ENCODE measurements around the gene MLF1. TPM values are rescaled to one million over a fixed set of nuclear protein-coding genes. Genes with fewer than 3 reads are reported as not detected.

MLF1 gene
- total RNA-seq, 1 experiment from 2014 or later = 43.7 TPM

DNA sequence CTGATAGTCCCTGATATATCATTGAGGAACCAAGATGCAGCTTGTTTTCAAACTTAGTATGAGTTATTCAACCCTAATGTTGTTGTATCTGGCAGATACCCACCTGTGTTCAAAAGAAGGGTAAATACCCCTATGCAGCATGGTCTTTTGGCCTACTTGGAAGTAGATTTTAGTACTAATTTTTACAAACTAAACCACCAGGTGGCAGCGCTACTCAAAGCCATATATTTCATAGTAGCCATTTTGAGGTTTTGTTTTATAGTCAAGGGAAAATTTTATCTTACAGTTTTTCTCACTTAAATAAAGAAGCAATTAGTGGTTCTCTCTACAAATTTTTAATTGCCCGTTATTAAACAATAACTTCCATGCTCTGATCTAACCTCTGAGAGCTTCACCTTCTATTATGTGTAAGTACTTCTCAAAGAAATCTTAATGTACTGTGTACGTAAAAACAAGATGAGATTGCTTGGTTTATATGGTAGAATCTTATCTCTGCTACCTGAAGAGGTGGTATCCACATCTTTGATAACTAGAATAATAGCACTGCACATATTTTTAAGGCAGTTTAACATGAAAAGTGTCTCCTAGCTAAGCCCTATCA is 31.5 kb upstream of the MLF1 start:
- Histone ChIP-seq H3K9me2 (ENCODE audit: insufficient read depth) (no peaks in the 10 kb centered on the region), H3K27me3 (ENCODE audit: insufficient read depth, low read length) (no peaks in the 10 kb centered on the region), H3K9me3 (ENCODE audit: control insufficient read depth in 1 of 2, insufficient read depth in 1 of 2, low read depth in 1 of 2, low read length in 2 of 2) (no peaks in the 10 kb centered on the region), H4K20me1 (ENCODE audit: insufficient read depth) (no peaks in the 10 kb centered on the region), H3K9ac (ENCODE audit: low read length) (no peak overlapping the region), H3K27ac (ENCODE audit: low read depth, low read length) (no peak overlapping the region), H3K36me3 (ENCODE audit: control insufficient read depth in 1 of 2, insufficient read depth in 2 of 2, low read length in 2 of 2) (no peaks in the 10 kb centered on the region), H3K79me2 (ENCODE audit: insufficient read depth, low read length) (no peaks in the 10 kb centered on the region), H3K4me3 (replicated peaks in 1 of 2; ENCODE audit: low read depth in 1 of 2, low read length in 2 of 2) (no peak overlapping the region), H2AFZ (ENCODE audit: low read depth, low read length, poor library complexity, severe bottlenecking) (peak overlapping the region; percentile 72), H3K4me2 (ENCODE audit: low read length) (no peak overlapping the region), H3K4me1 (ENCODE audit: control insufficient read depth in 1 of 2, insufficient read depth in 2 of 2, low read length in 2 of 2) (no peaks in the 10 kb centered on the region)
- ChIA-PET POLR2A (no interaction called here), CTCF (interaction anchor here (1.2 to 2.5 kb wide), 3 partner anchors 120 to 252 kb away, joined by 3 to 10 read pairs (median 5); no protein-coding TSS in a partner anchor), RAD21 (ENCODE audit: low non-redundant PET in 1 of 2, low total read pairs in 2 of 2, uncharacterized antibody in 2 of 2, unreplicated experiment in 2 of 2) (no interaction called here)
- BruUV-seq (replicated peaks) = no TSS peak
- DNase-seq (ENCODE audit: low read depth, low spot score) (peak; percentile 42), ATAC-seq (peak; percentile 70)
- intact Hi-C loops (cut with micrococcal nuclease) = loop anchor here (1.0 to 10.0 kb wide), 3 partner anchors 252 to 785 kb away; no protein-coding TSS in a partner anchor
- TF ChIP-seq, protein P1, sequence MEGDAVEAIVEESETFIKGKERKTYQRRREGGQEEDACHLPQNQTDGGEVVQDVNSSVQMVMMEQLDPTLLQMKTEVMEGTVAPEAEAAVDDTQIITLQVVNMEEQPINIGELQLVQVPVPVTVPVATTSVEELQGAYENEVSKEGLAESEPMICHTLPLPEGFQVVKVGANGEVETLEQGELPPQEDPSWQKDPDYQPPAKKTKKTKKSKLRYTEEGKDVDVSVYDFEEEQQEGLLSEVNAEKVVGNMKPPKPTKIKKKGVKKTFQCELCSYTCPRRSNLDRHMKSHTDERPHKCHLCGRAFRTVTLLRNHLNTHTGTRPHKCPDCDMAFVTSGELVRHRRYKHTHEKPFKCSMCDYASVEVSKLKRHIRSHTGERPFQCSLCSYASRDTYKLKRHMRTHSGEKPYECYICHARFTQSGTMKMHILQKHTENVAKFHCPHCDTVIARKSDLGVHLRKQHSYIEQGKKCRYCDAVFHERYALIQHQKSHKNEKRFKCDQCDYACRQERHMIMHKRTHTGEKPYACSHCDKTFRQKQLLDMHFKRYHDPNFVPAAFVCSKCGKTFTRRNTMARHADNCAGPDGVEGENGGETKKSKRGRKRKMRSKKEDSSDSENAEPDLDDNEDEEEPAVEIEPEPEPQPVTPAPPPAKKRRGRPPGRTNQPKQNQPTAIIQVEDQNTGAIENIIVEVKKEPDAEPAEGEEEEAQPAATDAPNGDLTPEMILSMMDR (IDR thresholded peaks at IDR 0.05 in 2 of 3, conservative IDR thresholded peaks at IDR 0.05 in 1 of 3; ENCODE audit: borderline replicate concordance in 1 of 3, insufficient read depth in 1 of 3, low read depth in 2 of 3, low read length in 2 of 3) = peak; percentile 49 to 75 (median 49); a peak in 5 of 6 replicates
- TF ChIP-seq RAD21 (IDR thresholded peaks at IDR 0.05; ENCODE audit: low read depth) (peak; percentile 56), SIN3A (IDR thresholded peaks at IDR 0.05; ENCODE audit: low read depth) (no peak), MAX (IDR thresholded peaks at IDR 0.05) (no peak)

GRCh38 chr3:158540066-158540465 is 30.9 kb upstream of the MLF1 start:
- BruUV-seq (replicated peaks) = no TSS peak

More at GRCh38 chr3:158540066-158540465, 30.9 kb upstream of the MLF1 start:
- Histone ChIP-seq H3K79me2 (ENCODE audit: insufficient read depth, low read length) (no peaks in the 10 kb centered on the region), H3K9me3 (ENCODE audit: control insufficient read depth in 1 of 2, insufficient read depth in 1 of 2, low read depth in 1 of 2, low read length in 2 of 2) (no peaks in the 10 kb centered on the region), H3K4me1 (ENCODE audit: control insufficient read depth in 1 of 2, insufficient read depth in 2 of 2, low read length in 2 of 2) (no peaks in the 10 kb centered on the region), H3K27me3 (ENCODE audit: insufficient read depth, low read length) (no peaks in the 10 kb centered on the region), H3K36me3 (ENCODE audit: control insufficient read depth in 1 of 2, insufficient read depth in 2 of 2, low read length in 2 of 2) (no peaks in the 10 kb centered on the region), H3K9me2 (ENCODE audit: insufficient read depth) (no peaks in the 10 kb centered on the region), H3K9ac (ENCODE audit: low read length) (no peak overlapping the region), H2AFZ (ENCODE audit: low read depth, low read length, poor library complexity, severe bottlenecking) (no peak overlapping the region), H3K27ac (ENCODE audit: low read depth, low read length) (no peak overlapping the region), H3K4me3 (replicated peaks in 1 of 2; ENCODE audit: low read depth in 1 of 2, low read length in 2 of 2) (no peak overlapping the region), H4K20me1 (ENCODE audit: insufficient read depth) (no peaks in the 10 kb centered on the region), H3K4me2 (ENCODE audit: low read length) (no peak overlapping the region)
- ATAC-seq (no peak), DNase-seq (ENCODE audit: low read depth, low spot score) (no peak)
- ChIA-PET POLR2A (no interaction called here), RAD21 (ENCODE audit: low non-redundant PET in 1 of 2, low total read pairs in 2 of 2, uncharacterized antibody in 2 of 2, unreplicated experiment in 2 of 2) (no interaction called here), CTCF (interaction anchor here (0.9 to 2.5 kb wide), 3 partner anchors 8 to 249 kb away, joined by 3 to 10 read pairs (median 3); no protein-coding TSS in a partner anchor)
- intact Hi-C loops (cut with micrococcal nuclease) = loop anchor here (10.0 kb wide), 1 partner anchor 715 kb away; no protein-coding TSS in a partner anchor
- no peak for TF ChIP-seq CEBPB (IDR thresholded peaks at IDR 0.05; ENCODE audit: low read depth)
- TF ChIP-seq SIN3A (IDR thresholded peaks at IDR 0.05; ENCODE audit: low read depth) = no peak
- no peak for TF ChIP-seq YY1 (IDR thresholded peaks at IDR 0.05; ENCODE audit: extremely low read depth, insufficient replicate concordance, low read depth, low read length)
- TF ChIP-seq, protein P1 (IDR thresholded peaks at IDR 0.05 in 2 of 3, conservative IDR thresholded peaks at IDR 0.05 in 1 of 3; ENCODE audit: borderline replicate concordance in 1 of 3, insufficient read depth in 1 of 3, low read depth in 2 of 3, low read length in 2 of 3) = no peak
- TF ChIP-seq POLR2AphosphoS5 (IDR thresholded peaks at IDR 0.05; ENCODE audit: low read depth, low read length) = no peak
- TF ChIP-seq RAD21 (IDR thresholded peaks at IDR 0.05; ENCODE audit: low read depth) = no peak

Measured in HCT116 (cell line).